Left ventricle myocardium inferior (tissue), 1 donor: ENCODE measurements around the gene AGTRAP. TPM values are rescaled to one million over a fixed set of nuclear protein-coding genes. Genes with fewer than 3 reads are reported as not detected.
A peak's percentile ranks its signal among the peaks of the same experiment; 100 is the strongest.

Source experiments
- DNase-seq: peaks from one replicate; pipeline ENCODE4 v3.0.0-alpha.2; 2020
- H3K27ac ChIP-seq: fragments of 200-600 bp; replicated peaks from 2 replicates; pipeline ENCODE4 v1.8.0; 2021
- H3K27me3 ChIP-seq: fragments of 200-600 bp; 2 replicates; pipeline ENCODE4 v1.8.0; 2021; ENCODE audit warnings: low read depth
- H3K36me3 ChIP-seq: fragments of 200-600 bp; 2 replicates; pipeline ENCODE4 v1.8.0; 2021
- H3K4me1 ChIP-seq: fragments of 200-600 bp; 2 replicates; pipeline ENCODE4 v1.8.0; 2021
- H3K4me3 ChIP-seq: fragments of 200-600 bp; 2 replicates; pipeline ENCODE4 v1.8.0; 2021; ENCODE audit warnings: mild to moderate bottlenecking, moderate library complexity
- H3K9me3 ChIP-seq: fragments of 200-600 bp; replicated peaks from 2 replicates; pipeline ENCODE4 v1.8.0; 2021
- CTCF ChIP-seq: fragments of 200-600 bp; IDR thresholded peaks from 2 replicates; pipeline ENCODE4 v1.8.0; 2021; ENCODE audit warnings: antibody characterized with exemption, mild to moderate bottlenecking, borderline replicate concordance
- intact Hi-C: fragments of 100-400 bp; cut with micrococcal nuclease; formaldehyde crosslinking; loops from one replicate; pipeline ENCODE4 v1.11.0; 2022
- total RNA-seq: library from RNA; stranded (reverse); fragmentation: NEBNext Ultra II Directional; extraction: Animal tissue kit (Norgen Biotek cat#: 25700); gene quantifications from one replicate; pipeline ENCODE4 v1.2.1, GENCODE V29; 2021
- donor health status: DM: no; HTN: yes; CAD: no; lungs with severe emphysema.

AGTRAP gene
- total RNA-seq, 1 donor from 2014 or later: 16.6 TPM

- Histone ChIP-seq H3K27me3 (no peaks in the 10 kb centered on the region), H3K27ac (no peak overlapping the region), H3K4me3 (no peak overlapping the region), H3K36me3 (no peaks in the 10 kb centered on the region), H3K4me1 (peaks cover 30% of the 10 kb centered on the region), H3K9me3 (no peaks in the 10 kb centered on the region)
- intact Hi-C loops: no loop called here
- DNase-seq: no peak
- no peak for TF ChIP-seq CTCF
Measured at GRCh38 chr1:11782127-11782708, 46.3 kb downstream of the AGTRAP start.

- H3K27ac ChIP-seq: no peak overlapping the region
- no peak for TF ChIP-seq CTCF
- no peaks in the 10 kb centered on the region for H3K9me3 ChIP-seq
- no peak overlapping the region for H3K4me3 ChIP-seq
- no peaks in the 10 kb centered on the region for H3K36me3 ChIP-seq
- intact Hi-C loops: no loop called here
- no peaks in the 10 kb centered on the region for H3K27me3 ChIP-seq
- no peak for DNase-seq
- peaks cover 44% of the 10 kb centered on the region for H3K4me1 ChIP-seq
Measured at GRCh38 chr1:11783556-11783955, 47.6 kb downstream of the AGTRAP start.

- Histone ChIP-seq H3K36me3 (no peaks in the 10 kb centered on the region), H3K4me3 (peak overlapping the region; percentile 60), H3K27ac (peak overlapping the region; percentile 98), H3K27me3 (no peaks in the 10 kb centered on the region), H3K9me3 (no peaks in the 10 kb centered on the region), H3K4me1 (peaks cover 52% of the 10 kb centered on the region)
- no peak for TF ChIP-seq CTCF
- intact Hi-C loops: no loop called here
- no peak for DNase-seq
Measured at GRCh38 chr1:11784256-11784992, 48.5 kb downstream of the AGTRAP start.

- peak; percentile 96 for TF ChIP-seq CTCF
- peaks cover 4% of the 10 kb centered on the region for H3K36me3 ChIP-seq
- H3K4me1 ChIP-seq: peaks cover 60% of the 10 kb centered on the region
- peak; percentile 78 for DNase-seq
- no peaks in the 10 kb centered on the region for H3K9me3 ChIP-seq
- peak overlapping the region; percentile 60 for H3K4me3 ChIP-seq
- intact Hi-C loops: no loop called here
- peak overlapping the region; percentile 98 for H3K27ac ChIP-seq
- no peaks in the 10 kb centered on the region for H3K27me3 ChIP-seq
Measured at GRCh38 chr1:11784993-11785769, 49.2 kb downstream of the AGTRAP start.

- no peak for TF ChIP-seq CTCF
- intact Hi-C loops: no loop called here
- Histone ChIP-seq H3K9me3 (no peaks in the 10 kb centered on the region), H3K36me3 (peaks cover 6% of the 10 kb centered on the region), H3K4me1 (peaks cover 68% of the 10 kb centered on the region), H3K27me3 (no peaks in the 10 kb centered on the region), H3K27ac (peak overlapping the region; percentile 98), H3K4me3 (no peak overlapping the region)
- no peak for DNase-seq
Measured at GRCh38 chr1:11786168-11786567, 50.2 kb downstream of the AGTRAP start.
